ENCODE results near the gene ETV2.

ETV2 gene

DNA sequence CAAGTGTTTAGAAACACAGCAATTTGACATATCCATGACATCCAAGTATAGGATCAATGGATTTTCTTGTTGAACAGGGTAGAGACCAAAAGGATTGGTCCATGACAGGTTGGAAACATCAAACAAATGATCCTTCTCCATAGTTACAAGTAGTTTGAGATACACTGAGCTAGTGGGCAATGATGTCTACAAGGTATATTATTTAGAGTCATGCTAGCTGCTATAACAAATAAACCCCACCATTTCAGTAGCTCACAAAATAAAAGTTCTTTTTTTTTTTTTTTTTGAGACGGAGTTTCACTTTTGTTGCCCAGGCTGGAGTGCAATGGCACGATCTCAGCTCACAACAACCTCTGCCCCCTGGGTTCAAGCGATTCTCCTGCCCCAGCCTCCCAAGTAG, 33.9 kb upstream of the ETV2 start:
- no peak for DNase-seq (ENCODE audit: low read depth)
- TF ChIP-seq CTCF (IDR thresholded peaks at IDR 0.05; ENCODE audit: control insufficient read depth, insufficient read depth, low read depth, low read length, missing control alignments): no peak
- H3K4me3 ChIP-seq (ENCODE audit: control insufficient read depth, low read depth, low read length): no peak overlapping the region

GRCh38 chr19:35608251-35608650, 33.3 kb upstream of the ETV2 start:
- no peak for DNase-seq (ENCODE audit: low read depth)
- no peak for TF ChIP-seq CTCF (IDR thresholded peaks at IDR 0.05; ENCODE audit: control insufficient read depth, insufficient read depth, low read depth, low read length, missing control alignments)
- no peak overlapping the region for H3K4me3 ChIP-seq (ENCODE audit: control insufficient read depth, low read depth, low read length)

DNA sequence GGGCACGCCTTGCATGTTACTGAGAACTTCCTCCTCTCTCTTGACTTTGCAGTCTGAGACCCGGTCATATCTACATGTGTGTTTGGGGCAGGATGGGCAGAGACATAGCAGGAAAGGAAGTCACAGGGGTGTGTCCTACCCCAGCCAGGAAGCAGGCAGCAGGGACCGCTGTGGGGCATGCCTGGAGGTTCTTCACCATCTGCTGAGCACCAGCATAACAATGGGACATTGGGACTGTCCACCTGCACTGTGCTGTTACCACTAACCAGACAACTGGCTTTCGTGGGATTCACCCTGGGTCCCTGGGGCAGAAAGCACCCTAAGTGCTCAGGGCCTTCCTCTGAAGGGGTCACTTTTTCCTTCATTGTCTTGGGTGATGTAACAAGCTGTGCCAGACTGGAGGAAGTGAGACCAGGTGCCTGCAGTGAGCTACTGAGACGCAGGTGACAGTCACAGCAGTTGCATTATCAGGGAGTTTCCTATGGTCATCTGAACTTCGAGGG, 31.6 kb upstream of the ETV2 start:
- DNase-seq (ENCODE audit: low read depth): no peak
- no peak overlapping the region for H3K4me3 ChIP-seq (ENCODE audit: control insufficient read depth, low read depth, low read length)
- no peak for TF ChIP-seq CTCF (IDR thresholded peaks at IDR 0.05; ENCODE audit: control insufficient read depth, insufficient read depth, low read depth, low read length, missing control alignments)

GRCh38 chr19:35612224-35612558, 29.4 kb upstream of the ETV2 start:
- DNase-seq (ENCODE audit: low read depth): no peak
- H3K4me3 ChIP-seq (ENCODE audit: control insufficient read depth, low read depth, low read length): peak overlapping the region; percentile 98
- TF ChIP-seq CTCF (IDR thresholded peaks at IDR 0.05; ENCODE audit: control insufficient read depth, insufficient read depth, low read depth, low read length, missing control alignments): no peak

- DNase-seq (ENCODE audit: low read depth): peak; percentile 34
- TF ChIP-seq CTCF (IDR thresholded peaks at IDR 0.05; ENCODE audit: control insufficient read depth, insufficient read depth, low read depth, low read length, missing control alignments): no peak
- H3K4me3 ChIP-seq (ENCODE audit: control insufficient read depth, low read depth, low read length): peak within 1 kb of the TSS; percentile 98
These were observed 28.8 kb upstream of the ETV2 start, which contains the start of gene HAUS5 for GRCh38 chr19:35612559-35613321. TSS of gene HAUS5 (plus strand) at chr19:35612735. CDS start at chr19:35612795, 60 bp downstream.

DNA sequence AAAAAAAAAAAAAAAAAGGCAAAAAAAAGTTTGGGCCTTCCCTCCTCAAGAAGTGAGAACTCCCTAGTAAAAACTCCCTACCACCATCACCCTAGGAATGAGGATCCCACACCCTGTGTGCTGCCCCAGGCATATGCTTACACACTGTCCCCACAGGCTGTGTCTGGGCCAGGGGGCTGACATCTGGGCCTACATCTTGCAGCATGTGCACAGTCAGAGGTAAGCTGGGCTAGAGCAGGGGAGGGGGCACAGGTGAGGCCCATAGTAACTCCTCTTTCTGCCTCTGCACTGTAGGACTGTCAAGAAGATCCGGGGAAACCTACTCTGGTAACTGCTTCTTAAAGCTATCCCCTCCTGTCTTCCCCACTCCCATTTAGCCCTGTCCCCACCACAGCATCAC, 28.0 kb upstream of the ETV2 start:
- no peak for TF ChIP-seq CTCF (IDR thresholded peaks at IDR 0.05; ENCODE audit: control insufficient read depth, insufficient read depth, low read depth, low read length, missing control alignments)
- DNase-seq (ENCODE audit: low read depth): no peak
- no peak overlapping the region for H3K4me3 ChIP-seq (ENCODE audit: control insufficient read depth, low read depth, low read length)

All from AG09309 (cell line).